Measurements from ENCODE around the gene NRP2. TPM values are rescaled to one million over a fixed set of nuclear protein-coding genes. Genes with fewer than 3 reads are reported as not detected.

The NRP2 gene
- total RNA-seq, 1 experiment from 2014 or later = 1.2 TPM

GRCh38 chr2:205769495-205769850, 87.2 kb downstream of the NRP2 start:
- TF ChIP-seq RAD21 (IDR thresholded peaks at IDR 0.05; ENCODE audit: low read depth) = no peak
- no peak for TF ChIP-seq SRF (IDR thresholded peaks at IDR 0.05; ENCODE audit: low read depth)
- TF ChIP-seq SP1 (IDR thresholded peaks at IDR 0.05; ENCODE audit: low read depth) = 0 out of 2 replicates have a peak, but pooled peaks have one; percentile 16
- TF ChIP-seq CEBPB (IDR thresholded peaks at IDR 0.05; ENCODE audit: low read depth) = no peak
- peak; percentile 26; the same call in 1 of the 2 replicates for TF ChIP-seq FOSL1 (IDR thresholded peaks at IDR 0.05; ENCODE audit: low read depth)
- no peak for TF ChIP-seq ZFX (IDR thresholded peaks at IDR 0.05)
- Histone ChIP-seq H3K4me1 (ENCODE audit: control insufficient read depth in 1 of 2, insufficient read depth in 2 of 2, low read length in 2 of 2) (peaks cover 9 to 21% of the 10 kb centered on the region in 2 experiments), H3K4me2 (ENCODE audit: low read length) (peak overlapping the region; percentile 37; the same call in 1 of the 2 replicates)

GRCh38 chr2:205769879-205770278, 87.6 kb downstream of the NRP2 start:
- Histone ChIP-seq H3K9me3 (ENCODE audit: control insufficient read depth in 1 of 2, insufficient read depth in 1 of 2, low read depth in 1 of 2, low read length in 2 of 2) (no peaks in the 10 kb centered on the region), H3K4me1 (ENCODE audit: control insufficient read depth in 1 of 2, insufficient read depth in 2 of 2, low read length in 2 of 2) (peaks cover 9 to 21% of the 10 kb centered on the region in 2 experiments), H3K36me3 (ENCODE audit: control insufficient read depth in 1 of 2, insufficient read depth in 2 of 2, low read length in 2 of 2) (no peaks in the 10 kb centered on the region), H3K4me3 (replicated peaks in 1 of 2; ENCODE audit: low read depth in 1 of 2, low read length in 2 of 2) (no peak overlapping the region), H3K9me2 (ENCODE audit: insufficient read depth) (no peaks in the 10 kb centered on the region), H4K20me1 (ENCODE audit: insufficient read depth) (no peaks in the 10 kb centered on the region), H3K27ac (ENCODE audit: low read depth, low read length) (no peak overlapping the region), H2AFZ (ENCODE audit: low read depth, low read length, poor library complexity, severe bottlenecking) (no peak overlapping the region), H3K79me2 (ENCODE audit: insufficient read depth, low read length) (no peaks in the 10 kb centered on the region), H3K9ac (ENCODE audit: low read length) (no peak overlapping the region), H3K4me2 (ENCODE audit: low read length) (peak overlapping the region; percentile 37; the same call in 1 of the 2 replicates), H3K27me3 (ENCODE audit: insufficient read depth, low read length) (peaks cover 16% of the 10 kb centered on the region; the same call in 1 of the 2 replicates)
- ATAC-seq (no peak), DNase-seq (ENCODE audit: low read depth, low spot score) (no peak)
- POLR2A ChIA-PET = no interaction called here
- intact Hi-C loops (cut with micrococcal nuclease) = loop anchor here (10.0 kb wide), 1 partner anchor 1445 kb away; no protein-coding TSS in a partner anchor
- CTCF ChIA-PET = interaction anchor here (1.2 kb wide), 1 partner anchor 115 kb away, joined by 5 read pairs; no protein-coding TSS in a partner anchor
- RAD21 ChIA-PET (ENCODE audit: low non-redundant PET in 1 of 2, low total read pairs in 2 of 2, uncharacterized antibody in 2 of 2, unreplicated experiment in 2 of 2) = no interaction called here
- no TSS peak for BruUV-seq (replicated peaks)
- TF ChIP-seq CTCF (IDR thresholded peaks at IDR 0.05 in 2 of 3, conservative IDR thresholded peaks at IDR 0.05 in 1 of 3; ENCODE audit: borderline replicate concordance in 1 of 3, insufficient read depth in 1 of 3, low read depth in 2 of 3, low read length in 2 of 3) (no peak), ATF3 (IDR thresholded peaks at IDR 0.05) (no peak), SRF (IDR thresholded peaks at IDR 0.05; ENCODE audit: low read depth) (no peak), YY1 (IDR thresholded peaks at IDR 0.05; ENCODE audit: extremely low read depth, insufficient replicate concordance, low read depth, low read length) (no peak), CBX3 (IDR thresholded peaks at IDR 0.05; ENCODE audit: low read depth) (no peak), EGR1 (IDR thresholded peaks at IDR 0.05; ENCODE audit: low read depth) (no peak), EZH2 (IDR thresholded peaks at IDR 0.05) (no peak), JUND (IDR thresholded peaks at IDR 0.05) (no peak), REST (IDR thresholded peaks at IDR 0.05; ENCODE audit: low read depth) (no peak), POLR2AphosphoS5 (IDR thresholded peaks at IDR 0.05; ENCODE audit: low read depth, low read length) (no peak), ZNF274 (IDR thresholded peaks at IDR 0.05; ENCODE audit: low read depth, low read length) (no peak), CEBPB (IDR thresholded peaks at IDR 0.05; ENCODE audit: low read depth) (no peak)

More at GRCh38 chr2:205769495-205769850, 87.2 kb downstream of the NRP2 start:
- Histone ChIP-seq H3K9me2 (ENCODE audit: insufficient read depth) (no peaks in the 10 kb centered on the region), H3K79me2 (ENCODE audit: insufficient read depth, low read length) (no peaks in the 10 kb centered on the region), H3K4me3 (replicated peaks in 1 of 2; ENCODE audit: low read depth in 1 of 2, low read length in 2 of 2) (no peak overlapping the region), H3K27me3 (ENCODE audit: insufficient read depth, low read length) (peaks cover 13% of the 10 kb centered on the region; the same call in 1 of the 2 replicates), H4K20me1 (ENCODE audit: insufficient read depth) (no peaks in the 10 kb centered on the region), H3K36me3 (ENCODE audit: control insufficient read depth in 1 of 2, insufficient read depth in 2 of 2, low read length in 2 of 2) (no peaks in the 10 kb centered on the region), H3K9me3 (ENCODE audit: control insufficient read depth in 1 of 2, insufficient read depth in 1 of 2, low read depth in 1 of 2, low read length in 2 of 2) (no peaks in the 10 kb centered on the region), H3K9ac (ENCODE audit: low read length) (no peak overlapping the region), H3K27ac (ENCODE audit: low read depth, low read length) (no peak overlapping the region), H2AFZ (ENCODE audit: low read depth, low read length, poor library complexity, severe bottlenecking) (no peak overlapping the region)
- no peak for DNase-seq (ENCODE audit: low read depth, low spot score)
- peak; percentile 31; the same call in 1 of the 2 replicates for ATAC-seq
- BruUV-seq (replicated peaks) = no TSS peak
- POLR2A ChIA-PET = no interaction called here
- CTCF ChIA-PET = interaction anchor here (1.2 kb wide), 1 partner anchor 116 kb away, joined by 5 read pairs; no protein-coding TSS in a partner anchor
- RAD21 ChIA-PET (ENCODE audit: low non-redundant PET in 1 of 2, low total read pairs in 2 of 2, uncharacterized antibody in 2 of 2, unreplicated experiment in 2 of 2) = no interaction called here
- intact Hi-C loops (cut with micrococcal nuclease) = no loop called here

Measured in HCT116 (cell line).